CD4-positive, alpha-beta T cell (primary cell): ENCODE results near the gene ZFP14. TPM values are rescaled to one million over a fixed set of nuclear protein-coding genes. Genes with fewer than 3 reads are reported as not detected.

ENCODE experiments used
- ATAC-seq: fragments of 200-7000 bp; cut with Tn5 transposase; one replicate; pipeline ENCODE4 v1.10.0; 2022; ENCODE audit warnings: mild to moderate bottlenecking; ENCODE audit not compliant: poor library complexity
- CTCF ChIA-PET: fragments of 350-600 bp; sonication (Branson Sonifier 250); formaldehyde crosslinking; loops from one replicate; lab custom pipeline; 2021; ENCODE audit warnings: antibody characterized with exemption, inconsistent platforms; lab: Charles Lee
- POLR2A ChIA-PET: fragments of 350-600 bp; sonication (Branson Sonifier 250); formaldehyde crosslinking; loops from one replicate; lab custom pipeline; 2021; ENCODE audit warnings: antibody characterized with exemption, inconsistent platforms; lab: Charles Lee
- DNase-seq, 14 experiments: peaks; one replicate each; pipeline ENCODE4 v3.0.0-alpha.2; 2013 to 2020; ENCODE audit warnings: mixed read lengths in 2 of 14
- H3K27ac ChIP-seq, 2 donors: one replicate each; pipeline versions ENCODE4 v1.5.1 to v1.7.0; 2013; ENCODE audit warnings: low read length in 2 of 2, low read depth in 1 of 2, mild to moderate bottlenecking in 1 of 2
- H3K27me3 ChIP-seq, 2 experiments: 1 replicate in 1 of 2; 2 replicates in 1 of 2; pipeline versions ENCODE4 v1.6.1 to v1.7.0; 2013; ENCODE audit warnings: low read length in 2 of 2, control low read depth in 1 of 2, mild to moderate bottlenecking in 1 of 2, moderate library complexity in 1 of 2; ENCODE audit not compliant: insufficient read depth in 2 of 2, control insufficient read depth in 1 of 2
- H3K36me3 ChIP-seq: one replicate; pipeline ENCODE4 v1.6.1; 2013; ENCODE audit warnings: low read length, control low read depth; ENCODE audit not compliant: insufficient read depth
- H3K4me1 ChIP-seq: one replicate; pipeline ENCODE4 v1.6.1; 2013; ENCODE audit warnings: low read length, control low read depth; ENCODE audit not compliant: insufficient read depth
- H3K4me3 ChIP-seq: one replicate; pipeline ENCODE4 v1.5.1; 2013; ENCODE audit warnings: mild to moderate bottlenecking, low read length, moderate library complexity
- H3K9me3 ChIP-seq, 2 experiments: 1 replicate in 1 of 2; 2 replicates in 1 of 2; pipeline versions ENCODE4 v1.6.1 to v1.7.0; 2013; ENCODE audit warnings: low read length in 2 of 2, mild to moderate bottlenecking in 2 of 2, control low read depth in 1 of 2, moderate library complexity in 1 of 2; ENCODE audit not compliant: control insufficient read depth in 1 of 2, insufficient read depth in 1 of 2
- H3K27ac Mint-ChIP-seq: one replicate; pipeline ENCODE4 v1.8.0; 2020; ENCODE audit warnings: mixed read lengths
- H3K27me3 Mint-ChIP-seq: one replicate; pipeline ENCODE4 v1.8.0; 2021; ENCODE audit warnings: mixed read lengths
- H3K36me3 Mint-ChIP-seq: one replicate; pipeline ENCODE4 v1.8.0; 2021; ENCODE audit warnings: low read depth, mixed read lengths
- H3K4me1 Mint-ChIP-seq: one replicate; pipeline ENCODE4 v1.8.0; 2021; ENCODE audit warnings: low read depth, mixed read lengths
- H3K4me3 Mint-ChIP-seq: one replicate; pipeline ENCODE4 v1.8.0; 2020; ENCODE audit warnings: mild to moderate bottlenecking, mixed read lengths
- H3K9me3 Mint-ChIP-seq: one replicate; pipeline ENCODE4 v1.8.0; 2020; ENCODE audit warnings: mixed read lengths
- intact Hi-C, 2 experiments: fragments of 100-400 bp; cut with DNase I in 1 of 2; cut with micrococcal nuclease in 1 of 2; formaldehyde crosslinking; loops; one replicate each; pipeline versions ENCODE4 v1.15.1 to v1.9.0; 2023 to 2025; cut with DNase I, micrococcal nuclease
- total RNA-seq, 174 experiments: library from RNA in 2 of 174; stranded (reverse) in 2 of 174; gene quantifications; one replicate each; pipeline ENCODE4 v1.2.3 and lab custom pipeline; 2021 to 2026
- TF ChIP-seq, protein P1 (sequence below): fragments of 200-600 bp; IDR thresholded peaks from one replicate; pipeline ENCODE4 v1.8.0; 2022; ENCODE audit warnings: antibody characterized with exemption, mild to moderate bottlenecking

ZFP14 gene
- total RNA-seq, 2 experiments from 2014 or later = 3.7 to 4.4 TPM

DNA sequence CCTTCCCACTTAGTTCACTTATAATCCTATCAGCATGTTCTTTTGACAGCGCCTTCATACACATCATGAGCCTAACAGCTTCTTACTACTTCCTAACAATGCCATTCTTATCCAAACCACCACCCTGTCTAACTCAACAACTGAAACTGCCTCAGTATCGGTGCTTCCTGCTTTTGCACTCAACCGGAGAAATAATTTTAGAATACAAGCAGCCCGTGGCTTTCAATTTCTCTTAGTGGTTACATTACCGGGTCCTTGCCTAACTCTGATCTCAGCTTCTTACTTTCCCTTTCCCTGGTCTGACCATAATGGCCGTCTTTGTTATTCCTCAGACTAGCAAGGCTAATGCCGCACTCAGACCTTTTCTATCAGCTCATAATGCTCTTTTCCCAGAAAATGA, 22.5 kb upstream of the ZFP14 start:
- Histone ChIP-seq H3K27ac (no peak overlapping the region), H3K27me3 (no peaks in the 10 kb centered on the region), H3K4me1 (no peaks in the 10 kb centered on the region), H3K4me3 (no peak overlapping the region), H3K9me3 (peaks cover 52 to 72% of the 10 kb centered on the region in 2 experiments), H3K36me3 (peaks cover 61% of the 10 kb centered on the region)
- no peaks in the 10 kb centered on the region for H3K4me1 Mint-ChIP-seq
- ATAC-seq (no peak), DNase-seq (no peak)
- intact Hi-C loops = no loop called here
- H3K4me3 Mint-ChIP-seq = no peak overlapping the region
- TF ChIP-seq, protein P1, sequence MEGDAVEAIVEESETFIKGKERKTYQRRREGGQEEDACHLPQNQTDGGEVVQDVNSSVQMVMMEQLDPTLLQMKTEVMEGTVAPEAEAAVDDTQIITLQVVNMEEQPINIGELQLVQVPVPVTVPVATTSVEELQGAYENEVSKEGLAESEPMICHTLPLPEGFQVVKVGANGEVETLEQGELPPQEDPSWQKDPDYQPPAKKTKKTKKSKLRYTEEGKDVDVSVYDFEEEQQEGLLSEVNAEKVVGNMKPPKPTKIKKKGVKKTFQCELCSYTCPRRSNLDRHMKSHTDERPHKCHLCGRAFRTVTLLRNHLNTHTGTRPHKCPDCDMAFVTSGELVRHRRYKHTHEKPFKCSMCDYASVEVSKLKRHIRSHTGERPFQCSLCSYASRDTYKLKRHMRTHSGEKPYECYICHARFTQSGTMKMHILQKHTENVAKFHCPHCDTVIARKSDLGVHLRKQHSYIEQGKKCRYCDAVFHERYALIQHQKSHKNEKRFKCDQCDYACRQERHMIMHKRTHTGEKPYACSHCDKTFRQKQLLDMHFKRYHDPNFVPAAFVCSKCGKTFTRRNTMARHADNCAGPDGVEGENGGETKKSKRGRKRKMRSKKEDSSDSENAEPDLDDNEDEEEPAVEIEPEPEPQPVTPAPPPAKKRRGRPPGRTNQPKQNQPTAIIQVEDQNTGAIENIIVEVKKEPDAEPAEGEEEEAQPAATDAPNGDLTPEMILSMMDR = no peak
- peaks cover 20% of the 10 kb centered on the region for H3K9me3 Mint-ChIP-seq
- no peak overlapping the region for H3K27ac Mint-ChIP-seq
- H3K36me3 Mint-ChIP-seq = peaks cover 99% of the 10 kb centered on the region
- no peaks in the 10 kb centered on the region for H3K27me3 Mint-ChIP-seq
- ChIA-PET CTCF (no interaction called here), POLR2A (no interaction called here)

DNA sequence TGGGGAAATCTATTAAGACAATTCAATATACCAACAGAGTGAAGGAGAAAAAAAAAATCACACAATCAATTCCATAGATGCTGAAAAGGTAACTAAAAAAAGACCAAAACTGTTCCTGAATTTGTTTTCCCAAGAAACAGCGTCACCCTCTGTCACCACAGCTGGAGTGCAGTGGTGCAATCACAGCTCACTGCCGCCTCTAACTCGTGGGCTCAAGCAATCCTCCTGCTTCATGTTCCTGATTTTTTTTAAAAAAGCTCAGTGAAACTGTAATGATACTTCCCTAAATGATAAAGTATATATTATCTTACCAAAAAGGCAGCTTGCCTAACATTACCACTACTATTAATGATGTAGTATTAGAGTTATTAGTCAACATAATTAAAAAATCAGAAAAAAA, 19.6 kb upstream of the ZFP14 start:
- H3K27ac Mint-ChIP-seq = no peak overlapping the region
- peaks cover 54% of the 10 kb centered on the region for H3K36me3 ChIP-seq
- DNase-seq = no peak
- H3K9me3 Mint-ChIP-seq = peaks cover 19% of the 10 kb centered on the region
- H3K4me3 ChIP-seq = no peak overlapping the region
- no peaks in the 10 kb centered on the region for H3K27me3 Mint-ChIP-seq
- H3K4me1 ChIP-seq = no peaks in the 10 kb centered on the region
- no peak overlapping the region for H3K4me3 Mint-ChIP-seq
- no peaks in the 10 kb centered on the region for H3K4me1 Mint-ChIP-seq
- CTCF ChIA-PET = no interaction called here
- peaks cover 98% of the 10 kb centered on the region for H3K36me3 Mint-ChIP-seq
- no peak for ATAC-seq
- TF ChIP-seq, protein P1 = no peak
- peaks cover 52 to 80% of the 10 kb centered on the region in 2 experiments for H3K9me3 ChIP-seq
- POLR2A ChIA-PET = no interaction called here
- intact Hi-C loops = no loop called here
- no peak overlapping the region for H3K27ac ChIP-seq
- no peaks in the 10 kb centered on the region for H3K27me3 ChIP-seq

DNA sequence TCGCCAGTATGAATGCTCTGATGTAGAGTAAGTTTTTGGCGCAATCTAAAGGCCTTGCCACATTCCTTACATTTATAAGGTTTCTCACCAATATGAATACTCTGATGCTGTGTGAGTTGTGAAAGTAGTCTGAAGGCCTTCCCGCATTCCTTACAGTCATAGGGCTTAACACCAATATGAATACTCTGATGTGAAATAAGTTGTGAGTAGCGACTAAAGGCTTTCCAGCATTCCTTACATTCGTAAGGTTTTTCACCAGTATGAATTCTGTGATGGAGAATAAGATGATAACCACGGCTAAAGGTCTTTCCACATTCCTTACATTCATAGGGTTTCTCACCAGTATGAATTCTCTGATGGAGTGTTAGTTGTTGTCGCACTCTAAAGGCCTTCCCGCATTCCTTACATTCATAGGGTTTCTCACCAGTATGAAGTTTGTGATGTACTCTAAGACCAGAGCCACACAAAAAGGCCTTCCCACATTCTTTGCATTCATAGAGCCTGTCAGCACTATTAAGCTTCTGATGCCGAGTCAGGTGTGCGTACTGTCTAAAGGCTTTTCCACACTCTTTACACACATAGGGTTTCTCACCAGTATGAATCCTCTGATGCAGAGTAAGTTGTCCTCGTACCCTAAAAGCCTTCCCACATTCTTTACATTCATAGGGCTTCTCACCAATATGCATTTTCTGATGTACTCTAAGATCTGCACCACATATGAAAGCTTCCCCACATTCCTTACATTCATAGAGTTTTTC, 14.1 kb upstream of the ZFP14 start:
- Mint-ChIP-seq H3K27me3 (no peaks in the 10 kb centered on the region), H3K9me3 (peaks cover 23% of the 10 kb centered on the region), H3K36me3 (peaks cover 85% of the 10 kb centered on the region), H3K27ac (no peak overlapping the region), H3K4me3 (no peak overlapping the region), H3K4me1 (no peaks in the 10 kb centered on the region)
- intact Hi-C loops = no loop called here
- ATAC-seq = no peak
- POLR2A ChIA-PET = no interaction called here
- H3K36me3 ChIP-seq = peaks cover 28% of the 10 kb centered on the region
- H3K27me3 ChIP-seq = no peaks in the 10 kb centered on the region
- CTCF ChIA-PET = no interaction called here
- no peaks in the 10 kb centered on the region for H3K4me1 ChIP-seq
- H3K27ac ChIP-seq = no peak overlapping the region
- TF ChIP-seq, protein P1 = no peak
- H3K9me3 ChIP-seq = peaks cover 50 to 93% of the 10 kb centered on the region in 2 experiments
- H3K4me3 ChIP-seq = no peak overlapping the region
- no peak for DNase-seq
